ENCODE results near the gene TEX51.

GRCh38 chr2:126857502-126857901, 41.2 kb upstream of the TEX51 start:
- TF ChIP-seq MXI1 (IDR thresholded peaks at IDR 0.05; ENCODE audit: low read depth, low read length) (no peak), ZBTB33 (IDR thresholded peaks at IDR 0.05; ENCODE audit: borderline replicate concordance, low read depth) (no peak), CTCF (IDR thresholded peaks at IDR 0.05) (no peak), REST (IDR thresholded peaks at IDR 0.05; ENCODE audit: low read depth, low read length) (no peak), USF2 (IDR thresholded peaks at IDR 0.05; ENCODE audit: borderline replicate concordance, low read depth, low read length) (no peak), CHD2 (IDR thresholded peaks at IDR 0.05; ENCODE audit: low read length, partially characterized antibody) (no peak), GABPA (IDR thresholded peaks at IDR 0.05; ENCODE audit: low read depth) (no peak)

Data from SK-N-SH (cell line).